MG63 (cell line): ENCODE results near the gene ZNF181. TPM values are rescaled to one million over a fixed set of nuclear protein-coding genes. Genes with fewer than 3 reads are reported as not detected.
A peak's percentile ranks its signal among the peaks of the same experiment; 100 is the strongest.

Source experiments
- DNase-seq: peaks from one replicate; pipeline ENCODE4 v3.0.0-alpha.2; 2020
- H3K27me3 ChIP-seq: fragments of 250-450 bp; sonication (Bioruptor Pico); 2 replicates; pipeline ENCODE4 v1.5.1; 2020; ENCODE audit warnings: mild to moderate bottlenecking, moderate library complexity
- H3K36me3 ChIP-seq: fragments of 250-450 bp; sonication (Bioruptor Pico); 2 replicates; pipeline ENCODE4 v1.5.1; 2020; ENCODE audit warnings: mild to moderate bottlenecking, moderate library complexity
- H3K4me3 ChIP-seq: fragments of 250-450 bp; sonication (Bioruptor Pico); 2 replicates; pipeline ENCODE4 v1.5.1; 2020; ENCODE audit warnings: mild to moderate bottlenecking, moderate library complexity
- H3K9me3 ChIP-seq: fragments of 250-450 bp; sonication (Bioruptor Pico); 2 replicates; pipeline ENCODE4 v1.5.1; 2020; ENCODE audit warnings: mild to moderate bottlenecking, moderate library complexity
- total RNA-seq: library from RNA; depleted of rRNA; stranded (reverse); fragments of >200 nt; shearing (Covaris generic); gene quantifications from 2 replicates; pipeline ENCODE4 v1.2.3, GENCODE V29; 2014; ENCODE audit warnings: low replicate concordance; rRNA removed

Gene ZNF181
- total RNA-seq, 1 experiment from 2014 or later = 24.2 TPM

GRCh38 chr19:34788074-34788473 lies 54.0 kb downstream of the ZNF181 start:
- Histone ChIP-seq H3K4me3 (no peak overlapping the region), H3K9me3 (no peaks in the 10 kb centered on the region), H3K27me3 (no peaks in the 10 kb centered on the region), H3K36me3 (no peaks in the 10 kb centered on the region)
- no peak for DNase-seq

- H3K36me3 ChIP-seq = no peaks in the 10 kb centered on the region
- no peak for DNase-seq
- peak overlapping the region; percentile 10; the same call in 1 of the 2 replicates for H3K4me3 ChIP-seq
- no peaks in the 10 kb centered on the region for H3K27me3 ChIP-seq
- H3K9me3 ChIP-seq = no peaks in the 10 kb centered on the region; the same call in 1 of the 2 replicates
Observed at GRCh38 chr19:34793565-34793964, 59.5 kb downstream of the ZNF181 start.

GRCh38 chr19:34794066-34794960 lies 60.3 kb downstream of the ZNF181 start:
- Histone ChIP-seq H3K27me3 (no peaks in the 10 kb centered on the region), H3K4me3 (no peak overlapping the region), H3K36me3 (no peaks in the 10 kb centered on the region), H3K9me3 (no peaks in the 10 kb centered on the region; the same call in 1 of the 2 replicates)
- no peak for DNase-seq

Other genes starting within 250 kb of the ZNF181 start
- not detected in 2 replicates for gene SCGB2B2, start 57.1 kb upstream of the ZNF181 start, total RNA-seq
- 4.3 and 17.4 TPM in 2 replicates for gene ZNF302, start 56.6 kb upstream of the ZNF181 start, total RNA-seq
- gene ZNF599, start 39.0 kb downstream of the ZNF181 start, total RNA-seq = 4.9 and 12.3 TPM in 2 replicates
- gene ZNF30, start 192.7 kb downstream of the ZNF181 start, total RNA-seq = 2.1 and 4.2 TPM in 2 replicates
- gene ZNF792, start 230.0 kb downstream of the ZNF181 start, total RNA-seq = 1.7 and 2.4 TPM in 2 replicates